ENCODE data around the gene SF3B4.
"Not testable (repeated sequence)": the region's sequence is repeated elsewhere in the genome, so short reads cannot be mapped to it uniquely, and the experiment has no call there.

Gene SF3B4

GRCh38 chr1:149945206-149945605 is 17.6 kb upstream of the SF3B4 start:
- H3K4me1 Mint-ChIP-seq: peaks cover 34% of the 10 kb centered on the region
- no peak for TF ChIP-seq CTCF (IDR thresholded peaks at IDR 0.05)
- no peaks in the 10 kb centered on the region for H3K9me3 Mint-ChIP-seq
- H3K36me3 Mint-ChIP-seq (ENCODE audit: low read depth): peaks cover 53% of the 10 kb centered on the region
- no peak for DNase-seq
- H3K27ac Mint-ChIP-seq: peak overlapping the region; percentile 75
- no peaks in the 10 kb centered on the region for H3K27me3 Mint-ChIP-seq (ENCODE audit: low read depth, poor library complexity)
- H3K4me3 Mint-ChIP-seq: no peak overlapping the region

GRCh38 chr1:149942885-149943284 is 15.3 kb upstream of the SF3B4 start:
- peaks cover 52% of the 10 kb centered on the region for H3K4me1 Mint-ChIP-seq
- H3K9me3 Mint-ChIP-seq: no peaks in the 10 kb centered on the region
- no peaks in the 10 kb centered on the region for H3K27me3 Mint-ChIP-seq (ENCODE audit: low read depth, poor library complexity)
- no peak for TF ChIP-seq CTCF (IDR thresholded peaks at IDR 0.05)
- H3K4me3 Mint-ChIP-seq: no peak overlapping the region
- no peak for DNase-seq
- H3K27ac Mint-ChIP-seq: peak overlapping the region; percentile 40
- H3K36me3 Mint-ChIP-seq (ENCODE audit: low read depth): peaks cover 30% of the 10 kb centered on the region

GRCh38 chr1:149942207-149942606 is 14.6 kb upstream of the SF3B4 start:
- no peak overlapping the region for H3K4me3 Mint-ChIP-seq
- H3K27me3 Mint-ChIP-seq (ENCODE audit: low read depth, poor library complexity): no peaks in the 10 kb centered on the region
- H3K4me1 Mint-ChIP-seq: peaks cover 59% of the 10 kb centered on the region
- no peak overlapping the region for H3K27ac Mint-ChIP-seq
- DNase-seq: peak; percentile 55
- H3K9me3 Mint-ChIP-seq: no peaks in the 10 kb centered on the region
- H3K36me3 Mint-ChIP-seq (ENCODE audit: low read depth): peaks cover 23% of the 10 kb centered on the region
- peak; percentile 23 for TF ChIP-seq CTCF (IDR thresholded peaks at IDR 0.05)

- Mint-ChIP-seq H3K9me3 (no peaks in the 10 kb centered on the region), H3K4me1 (peaks cover 77% of the 10 kb centered on the region), H3K4me3 (no peak overlapping the region), H3K27me3 (ENCODE audit: low read depth, poor library complexity) (no peaks in the 10 kb centered on the region), H3K36me3 (ENCODE audit: low read depth) (peaks cover 11% of the 10 kb centered on the region), H3K27ac (no peak overlapping the region)
- TF ChIP-seq CTCF (IDR thresholded peaks at IDR 0.05): no peak
- DNase-seq: no peak
Observed at GRCh38 chr1:149940427-149940826, 12.8 kb upstream of the SF3B4 start.

- not testable (repeated sequence) for H3K27ac Mint-ChIP-seq; H3K36me3 Mint-ChIP-seq (ENCODE audit: low read depth); DNase-seq; H3K27me3 Mint-ChIP-seq (ENCODE audit: low read depth, poor library complexity); H3K9me3 Mint-ChIP-seq
- peak overlapping the region; percentile 67 for H3K4me3 Mint-ChIP-seq
- peaks cover 71% of the 10 kb centered on the region for H3K4me1 Mint-ChIP-seq
Observed at GRCh38 chr1:149938668-149939003, 11.0 kb upstream of the SF3B4 start.

GRCh38 chr1:149937759-149938158 is 10.2 kb upstream of the SF3B4 start:
- H3K27me3 Mint-ChIP-seq (ENCODE audit: low read depth, poor library complexity): no peaks in the 10 kb centered on the region
- peaks cover 62% of the 10 kb centered on the region for H3K4me1 Mint-ChIP-seq
- H3K9me3 Mint-ChIP-seq: no peaks in the 10 kb centered on the region
- no peak for DNase-seq
- H3K36me3 Mint-ChIP-seq (ENCODE audit: low read depth): no peaks in the 10 kb centered on the region
- no peak for TF ChIP-seq CTCF (IDR thresholded peaks at IDR 0.05)
- peak overlapping the region; percentile 84 for H3K4me3 Mint-ChIP-seq
- H3K27ac Mint-ChIP-seq: no peak overlapping the region
